ENCODE measurements around the gene PLCH2. TPM values are rescaled to one million over a fixed set of nuclear protein-coding genes. Genes with fewer than 3 reads are reported as not detected.

Gene PLCH2
- total RNA-seq, 1 donor from 2014 or later: 30.7 TPM

- no peak overlapping the region for H3K27ac ChIP-seq
- TF ChIP-seq POLR2AphosphoS5 (IDR thresholded peaks at IDR 0.05; ENCODE audit: insufficient read depth in 1 of 2, low read depth in 1 of 2) (no peak), CTCF (IDR thresholded peaks at IDR 0.05) (no peak), POLR2A (IDR thresholded peaks at IDR 0.05) (no peak)
- no peak overlapping the region for H3K4me3 ChIP-seq
- H3K27me3 ChIP-seq: no peaks in the 10 kb centered on the region
- DNase-seq (ENCODE audit: extremely low spot score in 2 of 2): no peak
- intact Hi-C loops (cut with DNase I): no loop called here
- H3K4me1 ChIP-seq: peaks cover 10% of the 10 kb centered on the region
- H3K9me3 ChIP-seq: no peaks in the 10 kb centered on the region
- H3K36me3 ChIP-seq: no peaks in the 10 kb centered on the region
These were observed 15.9 kb upstream of the PLCH2 start for GRCh38 chr1:2460203-2460602.

GRCh38 chr1:2460996-2461751 is 14.9 kb upstream of the PLCH2 start:
- Histone ChIP-seq H3K27ac (no peak overlapping the region), H3K36me3 (no peaks in the 10 kb centered on the region), H3K9me3 (no peaks in the 10 kb centered on the region), H3K4me1 (peaks cover 10% of the 10 kb centered on the region), H3K4me3 (no peak overlapping the region), H3K27me3 (no peaks in the 10 kb centered on the region)
- DNase-seq (ENCODE audit: extremely low spot score in 2 of 2): no peak
- no peak for TF ChIP-seq POLR2AphosphoS5 (IDR thresholded peaks at IDR 0.05; ENCODE audit: insufficient read depth in 1 of 2, low read depth in 1 of 2)
- intact Hi-C loops (cut with DNase I): no loop called here

- TF ChIP-seq POLR2A (IDR thresholded peaks at IDR 0.05) (no peak), CTCF (IDR thresholded peaks at IDR 0.05) (no peak), POLR2AphosphoS5 (IDR thresholded peaks at IDR 0.05; ENCODE audit: insufficient read depth in 1 of 2, low read depth in 1 of 2) (no peak)
- no peak overlapping the region for H3K4me3 ChIP-seq
- DNase-seq (ENCODE audit: extremely low spot score in 2 of 2): no peak
- H3K27me3 ChIP-seq: no peaks in the 10 kb centered on the region
- H3K9me3 ChIP-seq: no peaks in the 10 kb centered on the region
- H3K36me3 ChIP-seq: no peaks in the 10 kb centered on the region
- H3K4me1 ChIP-seq: peaks cover 17% of the 10 kb centered on the region
- intact Hi-C loops (cut with DNase I): no loop called here
- H3K27ac ChIP-seq: no peak overlapping the region
These were observed 13.3 kb upstream of the PLCH2 start for GRCh38 chr1:2462819-2463218.

GRCh38 chr1:2463396-2463795 is 12.7 kb upstream of the PLCH2 start:
- H3K27me3 ChIP-seq: no peaks in the 10 kb centered on the region

More at GRCh38 chr1:2463396-2463795, 12.7 kb upstream of the PLCH2 start:
- TF ChIP-seq POLR2AphosphoS5 (IDR thresholded peaks at IDR 0.05; ENCODE audit: insufficient read depth in 1 of 2, low read depth in 1 of 2): no peak
- TF ChIP-seq CTCF (IDR thresholded peaks at IDR 0.05): no peak
- no peak for TF ChIP-seq POLR2A (IDR thresholded peaks at IDR 0.05)
- peaks cover 17% of the 10 kb centered on the region for H3K4me1 ChIP-seq
- intact Hi-C loops (cut with DNase I): no loop called here
- no peak overlapping the region for H3K4me3 ChIP-seq
- no peak for DNase-seq (ENCODE audit: extremely low spot score in 2 of 2)
- no peaks in the 10 kb centered on the region for H3K9me3 ChIP-seq
- H3K27ac ChIP-seq: no peak overlapping the region
- H3K36me3 ChIP-seq: no peaks in the 10 kb centered on the region
